Measurements from ENCODE around the gene PLOD3. TPM values are rescaled to one million over a fixed set of nuclear protein-coding genes. Genes with fewer than 3 reads are reported as not detected.
"Not testable (repeated sequence)": the region's sequence is repeated elsewhere in the genome, so short reads cannot be mapped to it uniquely, and the experiment has no call there.

PLOD3 gene, protein sequence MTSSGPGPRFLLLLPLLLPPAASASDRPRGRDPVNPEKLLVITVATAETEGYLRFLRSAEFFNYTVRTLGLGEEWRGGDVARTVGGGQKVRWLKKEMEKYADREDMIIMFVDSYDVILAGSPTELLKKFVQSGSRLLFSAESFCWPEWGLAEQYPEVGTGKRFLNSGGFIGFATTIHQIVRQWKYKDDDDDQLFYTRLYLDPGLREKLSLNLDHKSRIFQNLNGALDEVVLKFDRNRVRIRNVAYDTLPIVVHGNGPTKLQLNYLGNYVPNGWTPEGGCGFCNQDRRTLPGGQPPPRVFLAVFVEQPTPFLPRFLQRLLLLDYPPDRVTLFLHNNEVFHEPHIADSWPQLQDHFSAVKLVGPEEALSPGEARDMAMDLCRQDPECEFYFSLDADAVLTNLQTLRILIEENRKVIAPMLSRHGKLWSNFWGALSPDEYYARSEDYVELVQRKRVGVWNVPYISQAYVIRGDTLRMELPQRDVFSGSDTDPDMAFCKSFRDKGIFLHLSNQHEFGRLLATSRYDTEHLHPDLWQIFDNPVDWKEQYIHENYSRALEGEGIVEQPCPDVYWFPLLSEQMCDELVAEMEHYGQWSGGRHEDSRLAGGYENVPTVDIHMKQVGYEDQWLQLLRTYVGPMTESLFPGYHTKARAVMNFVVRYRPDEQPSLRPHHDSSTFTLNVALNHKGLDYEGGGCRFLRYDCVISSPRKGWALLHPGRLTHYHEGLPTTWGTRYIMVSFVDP
- 8.7 TPM for total RNA-seq

DNA sequence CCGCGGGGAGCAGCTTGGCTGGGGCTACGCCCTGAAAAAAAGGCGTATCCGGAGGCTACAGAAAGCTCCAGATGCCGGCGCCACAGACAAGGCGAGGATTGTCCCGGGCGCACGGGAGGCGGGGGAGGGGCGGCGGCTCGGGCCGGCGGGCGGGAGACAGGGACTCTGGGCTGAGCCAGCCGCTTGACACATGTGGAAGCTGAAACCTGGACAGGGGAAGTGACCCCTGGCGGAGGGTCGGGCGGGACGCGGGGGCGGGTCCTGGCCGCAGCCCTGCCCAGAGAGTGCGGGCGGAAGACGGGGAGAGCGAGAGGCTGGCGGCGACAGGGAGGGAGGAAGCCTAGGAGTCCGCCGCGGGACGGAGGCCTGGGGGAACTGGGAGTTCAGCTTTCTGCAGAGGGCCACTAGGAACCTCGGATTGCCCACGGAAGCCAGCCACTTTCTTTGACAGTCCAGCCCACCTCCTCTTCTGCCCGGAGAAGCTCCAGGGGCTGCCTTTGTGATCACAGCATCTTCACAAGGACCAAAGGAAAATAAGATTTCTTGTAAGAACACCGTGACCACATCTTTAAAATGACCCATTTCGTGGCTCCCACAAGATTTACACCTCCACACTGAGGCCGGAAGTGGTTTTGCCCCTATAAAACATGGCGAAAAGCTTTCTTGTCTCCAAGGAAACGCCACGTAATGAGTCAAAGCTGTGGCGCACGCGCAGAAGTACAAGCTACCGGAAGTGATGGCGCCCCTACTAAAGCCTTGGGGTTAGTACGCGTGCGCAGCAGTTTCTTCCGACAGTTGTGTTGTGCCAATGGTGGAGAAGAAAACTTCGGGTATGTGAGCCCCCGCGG is at the start of gene PLOD3, which contains the start of gene ZNHIT1:
TSS of gene PLOD3 (minus strand) at position 194 of the 848 bp plus-strand sequence. CDS start 307 bp downstream, outside the sequence.
TSS of gene ZNHIT1 (plus strand) at position 778 of the 848 bp plus-strand sequence. CDS start at position 809, 31 bp downstream.
- Histone ChIP-seq H3K4me1 (ENCODE audit: insufficient read depth, low read length) (peaks cover 36% of the 10 kb centered on the region), H3K9me3 (ENCODE audit: low read depth, low read length) (no peaks in the 10 kb centered on the region), H3K4me3 (ENCODE audit: low read length) (peak within 1 kb of the TSS; percentile 63), H3K27me3 (ENCODE audit: insufficient read depth, low read length) (no peaks in the 10 kb centered on the region)

- no peaks in the 10 kb centered on the region for H3K9me3 ChIP-seq (ENCODE audit: low read depth, low read length)
- H3K4me3 ChIP-seq (ENCODE audit: low read length) = no peak overlapping the region
- no peaks in the 10 kb centered on the region for H3K27me3 ChIP-seq (ENCODE audit: insufficient read depth, low read length)
- no peaks in the 10 kb centered on the region for H3K4me1 ChIP-seq (ENCODE audit: insufficient read depth, low read length)
These were observed 48.5 kb upstream of the PLOD3 start for GRCh38 chr7:101265622-101266516.

DNA sequence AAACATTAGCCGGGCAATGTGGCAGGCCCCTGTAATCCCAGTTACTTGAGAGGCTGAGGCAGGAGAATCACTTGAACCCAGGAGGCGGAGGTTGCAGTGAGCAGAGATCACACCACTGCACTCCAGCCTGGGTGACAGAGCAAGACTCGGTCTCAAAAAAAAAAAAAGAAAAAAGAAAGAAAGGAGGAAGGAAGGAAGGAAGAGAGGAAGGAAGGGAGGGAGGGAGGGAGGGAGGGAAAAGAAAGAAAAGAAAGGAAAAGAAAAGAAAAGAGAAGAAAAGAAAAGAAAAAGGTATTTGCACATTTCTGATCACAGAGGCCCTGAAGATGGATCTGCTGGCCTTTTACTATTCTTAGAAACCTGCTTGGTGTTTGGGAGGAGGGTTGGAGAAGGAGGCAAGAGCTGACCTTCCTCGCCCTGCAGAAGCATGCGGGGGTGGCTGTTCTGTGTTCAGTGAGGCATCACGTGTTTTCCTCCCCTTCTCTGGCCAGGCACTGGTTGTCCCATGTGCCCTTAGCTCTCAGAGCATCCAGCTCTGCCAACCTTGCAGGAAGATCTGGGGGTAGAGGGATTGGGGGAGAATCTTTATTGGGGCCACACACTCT is 46.8 kb upstream of the PLOD3 start:
- not testable (repeated sequence) for H3K9me3 ChIP-seq (ENCODE audit: low read depth, low read length); H3K4me3 ChIP-seq (ENCODE audit: low read length); H3K4me1 ChIP-seq (ENCODE audit: insufficient read depth, low read length); H3K27me3 ChIP-seq (ENCODE audit: insufficient read depth, low read length)

DNA sequence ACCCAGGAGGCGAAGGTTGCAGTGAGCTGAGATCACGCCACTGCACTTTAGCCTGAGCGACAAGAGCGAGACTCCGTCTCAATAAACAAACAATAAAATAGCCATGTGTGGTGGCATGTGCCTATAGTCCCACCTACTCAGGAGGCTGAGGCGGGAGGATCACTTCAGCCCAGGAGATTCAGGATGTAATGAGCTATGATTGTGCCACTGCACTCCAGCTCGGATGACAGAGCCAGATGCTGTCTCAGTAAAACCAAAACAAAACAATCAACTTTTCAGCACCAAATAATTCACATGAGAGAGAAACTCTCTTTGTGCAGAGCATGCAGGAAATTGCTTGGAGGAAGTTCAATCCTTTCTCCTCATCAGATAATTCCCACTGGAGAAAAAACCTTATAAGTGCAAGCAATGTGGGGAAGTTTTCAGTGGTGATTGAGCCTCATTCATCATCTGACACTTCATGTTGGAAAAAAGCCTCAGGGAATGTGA is 40.9 kb upstream of the PLOD3 start:
- Histone ChIP-seq H3K4me1 (ENCODE audit: insufficient read depth, low read length) (no peaks in the 10 kb centered on the region), H3K27me3 (ENCODE audit: insufficient read depth, low read length) (no peaks in the 10 kb centered on the region), H3K4me3 (ENCODE audit: low read length) (no peak overlapping the region), H3K9me3 (ENCODE audit: low read depth, low read length) (no peaks in the 10 kb centered on the region)

DNA sequence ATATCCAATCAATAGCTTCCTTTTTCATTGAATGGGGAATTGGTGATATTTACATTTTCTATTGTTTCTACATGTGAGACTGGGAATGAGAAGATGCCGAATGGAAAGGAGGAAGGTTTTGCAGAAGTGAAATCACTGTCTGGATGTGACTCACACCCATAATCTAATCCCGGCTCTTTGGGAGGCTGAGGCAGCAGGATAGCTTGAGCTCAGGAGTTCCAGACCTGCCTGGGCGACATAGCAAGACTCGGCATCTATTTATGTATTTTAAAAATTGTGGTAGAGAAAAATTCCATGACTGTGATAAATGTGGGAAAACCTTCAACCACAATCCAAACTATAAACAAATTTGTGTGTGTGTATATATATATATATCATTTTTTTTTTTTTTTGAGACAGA is 38.4 kb upstream of the PLOD3 start:
- H3K4me3 ChIP-seq (ENCODE audit: low read length) = no peak overlapping the region
- no peaks in the 10 kb centered on the region for H3K27me3 ChIP-seq (ENCODE audit: insufficient read depth, low read length)
- H3K9me3 ChIP-seq (ENCODE audit: low read depth, low read length) = no peaks in the 10 kb centered on the region
- H3K4me1 ChIP-seq (ENCODE audit: insufficient read depth, low read length) = peaks cover 16% of the 10 kb centered on the region

DNA sequence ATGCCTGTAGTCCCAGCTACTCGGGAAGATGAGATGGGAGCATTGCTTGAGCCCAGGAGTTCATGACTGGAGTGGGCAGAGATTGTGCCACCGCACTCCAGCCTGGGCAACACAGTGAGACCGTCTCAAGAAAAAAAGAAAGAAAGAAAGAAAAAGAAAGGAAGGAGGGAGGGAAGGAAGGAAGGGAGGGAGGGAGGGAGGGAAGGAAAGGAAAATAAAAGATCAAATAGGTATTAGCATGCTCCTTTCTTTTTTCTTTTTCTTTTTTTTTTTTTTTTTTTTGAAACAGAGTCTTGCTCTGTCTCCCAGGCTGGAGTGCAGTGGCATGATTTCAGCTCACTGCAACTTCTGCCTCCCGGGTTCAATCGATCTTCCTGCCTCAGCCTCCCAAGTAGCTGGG is 35.8 kb upstream of the PLOD3 start:
- not testable (repeated sequence) for H3K27me3 ChIP-seq (ENCODE audit: insufficient read depth, low read length); H3K4me3 ChIP-seq (ENCODE audit: low read length); H3K9me3 ChIP-seq (ENCODE audit: low read depth, low read length)
- H3K4me1 ChIP-seq (ENCODE audit: insufficient read depth, low read length) = peaks cover 24% of the 10 kb centered on the region

- Histone ChIP-seq H3K9me3 (ENCODE audit: low read depth, low read length) (no peaks in the 10 kb centered on the region), H3K4me3 (ENCODE audit: low read length) (peak overlapping the region; percentile 96), H3K4me1 (ENCODE audit: insufficient read depth, low read length) (peaks cover 25% of the 10 kb centered on the region), H3K27me3 (ENCODE audit: insufficient read depth, low read length) (no peaks in the 10 kb centered on the region)
These were observed 34.7 kb upstream of the PLOD3 start for GRCh38 chr7:101251871-101252659.

DNA sequence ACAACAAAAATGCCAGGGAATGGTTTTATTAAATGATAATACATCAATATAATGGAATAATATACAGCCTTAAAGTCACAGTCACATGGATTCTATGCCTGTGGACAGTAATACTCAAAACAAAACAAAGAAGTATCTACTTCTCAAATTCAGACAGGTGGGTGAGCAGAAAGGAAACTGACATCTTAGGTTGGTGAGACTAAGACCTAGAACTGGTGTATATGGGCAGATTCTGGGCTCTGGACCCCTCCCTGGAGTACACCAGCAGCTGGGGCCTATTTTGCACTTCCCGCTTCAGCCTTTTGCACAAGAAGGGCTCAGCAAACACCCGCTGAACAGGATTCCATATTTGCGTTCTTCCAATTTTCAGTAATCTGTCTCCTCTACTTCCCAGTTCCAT is 32.9 kb upstream of the PLOD3 start:
- Histone ChIP-seq H3K9me3 (ENCODE audit: low read depth, low read length) (no peaks in the 10 kb centered on the region), H3K4me1 (ENCODE audit: insufficient read depth, low read length) (peaks cover 30% of the 10 kb centered on the region), H3K4me3 (ENCODE audit: low read length) (no peak overlapping the region), H3K27me3 (ENCODE audit: insufficient read depth, low read length) (no peaks in the 10 kb centered on the region)

DNA sequence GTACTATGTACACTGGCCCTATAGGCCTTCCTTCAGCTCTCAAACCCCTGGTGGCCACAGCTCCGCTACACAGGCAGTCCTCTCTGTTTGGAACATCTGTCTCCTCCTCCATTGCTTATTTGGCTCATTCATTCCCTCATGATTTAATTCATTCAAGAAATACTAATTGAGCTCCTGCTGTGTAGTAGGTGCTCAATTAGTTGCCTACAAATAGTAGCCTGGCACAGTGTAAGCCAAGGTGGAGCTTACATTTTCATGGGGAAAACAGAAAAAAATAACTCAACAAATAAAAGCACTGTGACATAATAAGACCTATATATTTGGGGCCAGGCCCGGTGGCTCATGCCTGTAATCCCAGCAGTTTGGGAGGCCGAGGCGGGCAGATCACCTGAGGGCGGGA is 30.9 kb upstream of the PLOD3 start:
- H3K4me3 ChIP-seq (ENCODE audit: low read length) = no peak overlapping the region
- no peaks in the 10 kb centered on the region for H3K27me3 ChIP-seq (ENCODE audit: insufficient read depth, low read length)
- H3K4me1 ChIP-seq (ENCODE audit: insufficient read depth, low read length) = peaks cover 43% of the 10 kb centered on the region
- H3K9me3 ChIP-seq (ENCODE audit: low read depth, low read length) = no peaks in the 10 kb centered on the region

DNA sequence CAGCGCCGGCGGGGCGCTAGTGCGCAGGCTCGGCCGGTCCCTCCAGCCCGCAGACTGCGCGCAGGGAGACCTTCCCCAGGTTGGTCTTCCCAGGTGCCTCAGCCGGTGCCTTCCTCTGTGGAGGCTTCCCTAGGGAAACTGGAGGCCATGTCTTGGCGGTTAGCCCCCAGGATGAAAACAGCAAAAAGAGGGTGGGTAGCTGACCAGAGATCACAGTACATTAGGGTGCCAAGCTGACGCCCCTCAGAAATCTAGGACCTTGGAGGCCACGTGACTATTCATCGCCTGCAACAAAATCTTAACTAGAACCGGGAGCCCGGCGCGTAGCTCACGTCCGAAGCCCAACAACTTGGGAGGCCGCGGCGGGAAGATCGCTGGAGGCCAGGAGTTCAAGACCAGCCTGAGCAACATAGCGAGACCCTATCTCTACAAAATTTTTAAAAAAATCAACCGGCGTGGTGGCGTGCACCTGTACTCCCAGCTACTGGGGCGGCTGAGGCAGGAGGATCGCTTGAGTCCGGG is 27.8 kb upstream of the PLOD3 start:
- Histone ChIP-seq H3K4me3 (ENCODE audit: low read length) (peak overlapping the region; percentile 82), H3K4me1 (ENCODE audit: insufficient read depth, low read length) (peaks cover 44% of the 10 kb centered on the region), H3K27me3 (ENCODE audit: insufficient read depth, low read length) (no peaks in the 10 kb centered on the region), H3K9me3 (ENCODE audit: low read depth, low read length) (no peaks in the 10 kb centered on the region)

- peak within 1 kb of the TSS; percentile 82 for H3K4me3 ChIP-seq (ENCODE audit: low read length)
- no peaks in the 10 kb centered on the region for H3K27me3 ChIP-seq (ENCODE audit: insufficient read depth, low read length)
- peaks cover 45% of the 10 kb centered on the region for H3K4me1 ChIP-seq (ENCODE audit: insufficient read depth, low read length)
These were observed 27.2 kb upstream of the PLOD3 start, which contains the start of gene FIS1 for GRCh38 chr7:101244375-101245146. TSS of gene FIS1 (minus strand) at chr7:101245081. CDS start at chr7:101245004, 77 bp downstream.

GRCh38 chr7:101243646-101244374 is 26.4 kb upstream of the PLOD3 start:
- Histone ChIP-seq H3K4me3 (ENCODE audit: low read length) (peak overlapping the region; percentile 82), H3K9me3 (ENCODE audit: low read depth, low read length) (no peaks in the 10 kb centered on the region), H3K4me1 (ENCODE audit: insufficient read depth, low read length) (peaks cover 50% of the 10 kb centered on the region), H3K27me3 (ENCODE audit: insufficient read depth, low read length) (no peaks in the 10 kb centered on the region)

More at GRCh38 chr7:101244375-101245146, 27.2 kb upstream of the PLOD3 start, which contains the start of gene FIS1:
- no peaks in the 10 kb centered on the region for H3K9me3 ChIP-seq (ENCODE audit: low read depth, low read length)

Data from mononuclear cell (primary cell).